IPS-NIHi11 (cell line): ENCODE data around the gene EPDR1.

Experiments
- DNase-seq: peaks from one replicate; pipeline ENCODE4 v3.0.0; 2012; ENCODE audit warnings: mixed read lengths, low spot score

The EPDR1 gene

GRCh38 chr7:37981664-37982063 lies 61.2 kb downstream of the EPDR1 start:
- no peak for DNase-seq

DNA sequence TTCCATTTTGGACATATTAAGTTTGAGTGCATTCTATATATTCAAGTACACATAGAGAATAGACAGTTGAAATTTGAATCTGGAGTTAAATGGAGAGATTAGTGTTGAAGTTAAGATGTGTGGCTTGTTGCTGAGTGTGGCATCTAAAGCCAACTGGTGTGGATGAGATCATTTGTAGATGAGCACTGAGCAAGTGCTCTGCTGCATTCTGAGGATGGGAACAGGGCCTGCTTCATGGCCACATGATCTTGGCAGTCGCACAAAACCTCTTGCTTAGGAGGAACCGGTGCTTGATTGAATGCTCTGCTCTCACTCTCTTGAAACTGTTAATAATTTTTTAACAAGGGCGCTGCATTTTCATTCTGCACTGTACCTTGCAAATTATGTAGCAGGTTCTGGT lies 62.0 kb downstream of the EPDR1 start:
- no peak for DNase-seq

DNA sequence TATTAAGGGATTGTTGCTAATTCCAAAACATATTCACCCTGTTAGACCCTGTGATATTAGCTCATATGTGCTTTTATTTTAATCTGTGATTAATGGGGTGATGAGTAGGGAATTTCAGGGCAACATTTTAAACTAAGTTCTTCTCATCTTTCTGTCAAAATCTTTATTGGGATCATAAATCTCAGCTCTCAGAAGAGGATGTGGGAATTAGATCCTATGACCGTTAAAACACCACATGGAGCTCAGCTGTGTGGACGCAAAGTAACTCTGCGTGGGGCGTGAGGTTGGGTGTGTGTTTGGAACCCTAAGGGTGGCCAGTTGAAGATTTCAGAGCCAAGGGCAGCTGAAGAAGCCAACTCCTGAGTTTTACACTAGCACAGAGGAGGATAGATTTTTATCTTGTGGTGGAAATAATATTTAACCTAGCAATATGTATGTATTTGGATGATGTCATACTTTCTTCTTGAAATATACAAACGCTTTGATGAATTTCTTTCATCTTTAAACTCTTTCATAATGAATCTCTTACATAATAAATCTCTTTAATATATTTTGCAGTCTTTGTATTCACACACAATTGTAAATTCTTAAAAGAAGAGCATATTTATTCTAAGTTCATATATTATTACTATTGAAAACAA lies 64.4 kb downstream of the EPDR1 start:
- DNase-seq, result no peak

GRCh38 chr7:37986908-37987330 lies 66.5 kb downstream of the EPDR1 start:
- DNase-seq, result peak; percentile 14

DNA sequence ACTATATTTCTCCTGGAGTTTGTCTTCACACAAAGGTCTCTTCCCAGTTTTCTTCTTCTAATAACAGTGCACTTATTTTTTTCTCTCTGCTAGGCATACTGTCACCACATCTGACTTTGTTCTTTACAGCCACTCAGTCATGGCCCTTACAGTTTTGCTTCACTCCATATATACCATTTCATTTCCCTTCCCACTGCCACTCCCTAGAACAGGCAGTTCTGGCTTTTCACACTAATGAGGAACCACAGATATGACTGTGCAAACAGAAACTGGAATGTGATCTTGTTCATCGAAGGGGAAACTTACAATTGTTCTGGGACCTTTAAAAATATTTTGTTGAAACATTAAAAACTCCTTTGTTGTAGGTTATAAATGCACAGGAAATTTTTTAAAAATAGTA lies 67.3 kb downstream of the EPDR1 start:
- no peak for DNase-seq

DNA sequence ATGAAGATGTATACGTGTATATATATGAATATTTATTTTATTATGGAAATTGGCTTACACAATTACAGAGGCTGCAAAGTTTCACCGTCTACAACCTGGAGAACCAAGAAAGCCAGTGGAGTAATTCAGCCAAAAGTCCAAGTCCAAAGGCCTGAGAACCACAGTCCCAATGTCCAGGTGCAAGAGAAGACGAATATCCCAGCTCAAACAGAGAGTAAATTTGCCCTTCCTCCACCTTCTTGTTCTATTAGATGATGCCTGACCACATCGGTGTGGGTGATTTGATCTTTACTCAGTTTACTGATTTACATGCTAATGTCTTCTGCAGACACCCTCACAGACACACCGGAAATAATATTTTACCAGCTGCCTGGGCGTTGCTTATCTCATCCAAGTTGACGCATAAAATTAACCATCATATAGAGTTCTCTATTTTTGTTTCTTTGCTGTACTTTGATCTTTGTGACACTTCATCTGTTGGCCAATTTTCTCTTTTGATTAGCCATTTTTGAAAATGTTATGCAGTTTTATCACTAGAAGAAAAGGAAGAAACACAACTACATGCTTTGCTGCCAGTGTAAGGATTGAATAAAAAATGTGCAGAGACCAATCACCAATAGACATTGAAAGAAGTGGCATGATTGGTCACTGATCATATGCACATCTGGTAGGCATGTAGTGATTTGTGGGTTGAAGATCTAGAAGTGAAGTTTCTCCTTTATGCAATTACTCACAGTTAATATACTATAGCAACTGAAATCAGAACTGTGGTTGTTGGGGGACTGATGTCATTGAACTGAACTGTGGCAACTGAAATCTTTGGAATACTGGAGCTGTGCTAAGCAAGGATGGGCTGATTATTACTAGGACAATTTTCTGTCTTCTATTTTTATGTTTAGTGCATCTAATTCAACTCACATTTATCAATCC lies 68.5 kb downstream of the EPDR1 start:
- no peak for DNase-seq

DNA sequence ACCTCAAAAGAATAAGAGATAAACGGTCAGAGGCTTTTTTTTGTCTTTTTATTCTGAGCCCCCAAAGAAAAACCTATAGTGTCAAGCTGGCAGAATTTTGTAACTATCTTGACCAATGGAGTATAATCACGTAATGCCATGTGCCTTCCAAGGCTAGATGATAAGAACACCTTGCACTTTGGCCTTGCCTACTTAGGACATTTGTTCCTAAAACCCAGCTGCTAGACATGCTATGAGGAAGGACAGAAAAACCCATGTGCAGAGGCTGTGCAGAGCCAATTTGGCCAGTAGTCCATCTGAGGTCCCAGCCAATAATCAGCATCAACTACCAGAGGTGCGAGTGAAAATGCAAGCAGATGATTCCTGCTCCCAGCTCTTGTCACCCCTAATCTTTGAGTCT lies 69.9 kb downstream of the EPDR1 start:
- no peak for DNase-seq

DNA sequence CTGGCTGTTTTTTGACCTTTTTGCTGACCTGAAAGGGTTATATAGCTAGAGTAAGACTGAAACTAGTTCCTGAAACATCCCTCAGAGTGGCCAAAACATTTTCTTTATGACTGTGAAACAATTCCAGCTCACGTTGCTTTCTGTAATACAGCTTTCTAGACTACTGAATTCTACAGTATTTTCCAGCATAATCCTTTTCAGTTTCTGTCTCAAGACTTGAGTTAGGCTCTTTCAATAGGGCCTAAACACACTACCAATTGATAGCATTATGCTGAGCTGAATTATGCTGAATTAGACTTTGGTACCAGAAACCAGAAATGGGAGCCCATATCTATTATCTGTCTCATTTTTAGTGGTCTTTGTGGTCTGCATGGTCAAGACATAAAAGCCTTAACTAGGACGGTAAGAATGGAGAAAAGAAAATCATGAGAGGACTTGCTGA lies 72.6 kb downstream of the EPDR1 start:
- no peak for DNase-seq

GRCh38 chr7:37999673-38000072 lies 79.2 kb downstream of the EPDR1 start:
- DNase-seq, result no peak

- DNase-seq, result no peak
These were observed 79.8 kb downstream of the EPDR1 start for GRCh38 chr7:38000272-38000671.
